ENCODE data around the gene DYNLRB1. TPM values are rescaled to one million over a fixed set of nuclear protein-coding genes. Genes with fewer than 3 reads are reported as not detected.

DYNLRB1 gene
- total and polyA plus RNA-seq, 4 donors: 15.8 to 66.9 (median 44.8) TPM

- peak; percentile 95 for DNase-seq (ENCODE audit: low spot score)
- H3K4me3 ChIP-seq (ENCODE audit: low read depth in 1 of 3, low read length in 3 of 3): peak within 1 kb of the TSS; percentile 47 to 76 (median 59)
- no peaks in the 10 kb centered on the region for H3K36me3 ChIP-seq (ENCODE audit: control insufficient read depth in 4 of 4, insufficient read depth in 3 of 4, low read depth in 1 of 4, low read length in 3 of 4)
- H3K27ac ChIP-seq (ENCODE audit: low read depth in 1 of 2, low read length in 2 of 2): peak within 1 kb of the TSS; percentile 81 to 90
- no peak for TF ChIP-seq ZBTB33 (IDR thresholded peaks at IDR 0.05)
- peak in 1 of 2 donors; percentile 27 for TF ChIP-seq RAD21 (IDR thresholded peaks at IDR 0.05)
- TF ChIP-seq GABPA (IDR thresholded peaks at IDR 0.05 in 1 of 2, conservative IDR thresholded peaks at IDR 0.05 in 1 of 2): no peak
- TF ChIP-seq SP1 (IDR thresholded peaks at IDR 0.05): peak; percentile 49
- peaks cover 8 to 12% (median 10%) of the 10 kb centered on the region in 4 donors for H3K4me1 ChIP-seq (ENCODE audit: control insufficient read depth in 4 of 4, insufficient read depth in 4 of 4, low read length in 3 of 4)
- no peaks in the 10 kb centered on the region for H3K27me3 ChIP-seq (ENCODE audit: control insufficient read depth in 4 of 4, insufficient read depth in 4 of 4, low read length in 3 of 4)
- H3K9me3 ChIP-seq (ENCODE audit: control insufficient read depth in 4 of 4, low read length in 3 of 4): no peaks in the 10 kb centered on the region
- peak within 1 kb of the TSS; percentile 77 to 89 for H3K9ac ChIP-seq (ENCODE audit: low read depth in 1 of 2, low read length in 2 of 2)
- WGBS: 2% methylated on average over 103 of the region's 103 CpGs
These were observed 42.3 kb downstream of the DYNLRB1 start, which contains the start of gene MAP1LC3A for GRCh38 chr20:34558320-34559218. TSS of gene MAP1LC3A (plus strand) at chr20:34558718. CDS start at chr20:34558869, 151 bp downstream.

GRCh38 chr20:34559311-34560140 lies 43.3 kb downstream of the DYNLRB1 start:
- H3K4me3 ChIP-seq (ENCODE audit: low read depth in 1 of 3, low read length in 3 of 3): peak overlapping the region in 2 of 3 donors; percentile 4 to 76
- no peaks in the 10 kb centered on the region for H3K36me3 ChIP-seq (ENCODE audit: control insufficient read depth in 4 of 4, insufficient read depth in 3 of 4, low read depth in 1 of 4, low read length in 3 of 4)
- H3K27ac ChIP-seq (ENCODE audit: low read depth in 1 of 2, low read length in 2 of 2): peak overlapping the region; percentile 50 to 81
- peak overlapping the region in 1 of 2 donors; percentile 20 for H3K9ac ChIP-seq (ENCODE audit: low read depth in 1 of 2, low read length in 2 of 2)
- no peaks in the 10 kb centered on the region for H3K27me3 ChIP-seq (ENCODE audit: control insufficient read depth in 4 of 4, insufficient read depth in 4 of 4, low read length in 3 of 4)
- no peaks in the 10 kb centered on the region for H3K9me3 ChIP-seq (ENCODE audit: control insufficient read depth in 4 of 4, low read length in 3 of 4)
- H3K4me1 ChIP-seq (ENCODE audit: control insufficient read depth in 4 of 4, insufficient read depth in 4 of 4, low read length in 3 of 4): peaks cover 7 to 12% (median 8%) of the 10 kb centered on the region in 4 donors
- TF ChIP-seq HNF4A (conservative IDR thresholded peaks at IDR 0.05) (no peak), RXRA (IDR thresholded peaks at IDR 0.05) (peak; percentile 6 to 33), NR2F2 (IDR thresholded peaks at IDR 0.05) (peak; percentile 70)
- no peak for DNase-seq (ENCODE audit: low spot score)
- 48% methylated on average over 43 of the region's 43 CpGs for WGBS

- WGBS: 26% methylated on average over 12 of the region's 12 CpGs
- H3K9me3 ChIP-seq (ENCODE audit: control insufficient read depth in 4 of 4, low read length in 3 of 4): no peaks in the 10 kb centered on the region
- no peaks in the 10 kb centered on the region for H3K27me3 ChIP-seq (ENCODE audit: control insufficient read depth in 4 of 4, insufficient read depth in 4 of 4, low read length in 3 of 4)
- TF ChIP-seq RXRA (IDR thresholded peaks at IDR 0.05): peak in 1 of 2 donors; percentile 13
- no peak for TF ChIP-seq EGR1 (IDR thresholded peaks at IDR 0.05; ENCODE audit: low read depth in 2 of 2)
- H3K27ac ChIP-seq (ENCODE audit: low read depth in 1 of 2, low read length in 2 of 2): peak overlapping the region in 1 of 2 donors; percentile 81
- no peak overlapping the region for H3K4me3 ChIP-seq (ENCODE audit: low read depth in 1 of 3, low read length in 3 of 3)
- peaks cover 8 to 12% (median 12%) of the 10 kb centered on the region in 4 donors for H3K4me1 ChIP-seq (ENCODE audit: control insufficient read depth in 4 of 4, insufficient read depth in 4 of 4, low read length in 3 of 4)
- no peak overlapping the region for H3K9ac ChIP-seq (ENCODE audit: low read depth in 1 of 2, low read length in 2 of 2)
- DNase-seq (ENCODE audit: low spot score): no peak
- no peaks in the 10 kb centered on the region for H3K36me3 ChIP-seq (ENCODE audit: control insufficient read depth in 4 of 4, insufficient read depth in 3 of 4, low read depth in 1 of 4, low read length in 3 of 4)
These were observed 43.9 kb downstream of the DYNLRB1 start for GRCh38 chr20:34560141-34560523.
